Measurements from ENCODE around the gene CRYGS.

CRYGS gene

DNA sequence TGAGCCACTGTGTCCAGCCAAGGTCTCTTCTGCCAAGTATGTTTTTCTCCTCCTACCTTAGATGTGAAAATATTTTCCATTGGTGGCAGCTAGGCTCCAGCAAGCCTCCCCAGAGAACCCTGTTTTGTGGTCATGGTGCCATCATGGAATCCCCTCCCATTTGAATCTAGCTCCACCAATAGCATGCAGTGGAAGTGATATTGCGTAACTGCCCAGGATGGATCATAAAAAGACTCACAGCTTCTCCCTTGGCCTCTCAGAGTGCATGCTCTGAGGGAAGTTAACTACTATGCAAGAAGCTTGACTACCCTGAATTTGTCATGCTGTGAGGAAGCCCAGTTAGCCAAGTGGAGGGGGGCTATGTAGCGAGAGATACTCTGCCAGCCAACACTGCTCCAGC, 27.5 kb downstream of the CRYGS start:
- Histone ChIP-seq H3K27me3 (replicated peaks; ENCODE audit: control insufficient read depth, insufficient read depth, low read length) (peaks cover 83% of the 10 kb centered on the region), H3K9ac (ENCODE audit: low read length) (no peak overlapping the region), H3K9me3 (ENCODE audit: control insufficient read depth, low read length) (peaks cover 11% of the 10 kb centered on the region), H3K4me1 (ENCODE audit: control insufficient read depth, insufficient read depth, low read length) (no peaks in the 10 kb centered on the region), H3K36me3 (ENCODE audit: control insufficient read depth, insufficient read depth, low read length, severe bottlenecking) (no peaks in the 10 kb centered on the region), H3K4me3 (ENCODE audit: low read length) (no peak overlapping the region)
- no peak for DNase-seq (ENCODE audit: low read depth)

DNA sequence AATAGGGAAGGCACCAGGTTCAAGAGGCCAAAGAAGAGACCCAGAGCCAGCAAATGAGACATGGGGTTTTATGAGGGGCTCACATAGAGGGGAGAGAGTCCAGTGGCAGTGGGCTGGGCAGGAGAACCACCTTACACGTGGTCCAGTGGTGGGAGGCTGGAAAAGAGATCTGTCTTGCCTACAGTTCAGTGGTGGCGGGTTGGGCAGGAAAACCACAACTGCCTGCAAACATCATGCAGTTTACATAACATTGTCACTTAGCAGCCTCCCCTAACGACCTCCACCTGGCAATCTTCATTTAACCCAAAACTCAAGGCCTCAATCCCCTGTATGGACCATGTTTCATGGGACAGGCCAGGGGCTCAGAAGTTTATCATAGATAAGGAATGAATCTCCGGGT, 29.1 kb downstream of the CRYGS start:
- peaks cover 76% of the 10 kb centered on the region for H3K27me3 ChIP-seq (replicated peaks; ENCODE audit: control insufficient read depth, insufficient read depth, low read length)
- peaks cover 11% of the 10 kb centered on the region for H3K9me3 ChIP-seq (ENCODE audit: control insufficient read depth, low read length)
- no peak overlapping the region for H3K9ac ChIP-seq (ENCODE audit: low read length)
- no peaks in the 10 kb centered on the region for H3K4me1 ChIP-seq (ENCODE audit: control insufficient read depth, insufficient read depth, low read length)
- no peak overlapping the region for H3K4me3 ChIP-seq (ENCODE audit: low read length)
- no peaks in the 10 kb centered on the region for H3K36me3 ChIP-seq (ENCODE audit: control insufficient read depth, insufficient read depth, low read length, severe bottlenecking)
- no peak for DNase-seq (ENCODE audit: low read depth)

DNA sequence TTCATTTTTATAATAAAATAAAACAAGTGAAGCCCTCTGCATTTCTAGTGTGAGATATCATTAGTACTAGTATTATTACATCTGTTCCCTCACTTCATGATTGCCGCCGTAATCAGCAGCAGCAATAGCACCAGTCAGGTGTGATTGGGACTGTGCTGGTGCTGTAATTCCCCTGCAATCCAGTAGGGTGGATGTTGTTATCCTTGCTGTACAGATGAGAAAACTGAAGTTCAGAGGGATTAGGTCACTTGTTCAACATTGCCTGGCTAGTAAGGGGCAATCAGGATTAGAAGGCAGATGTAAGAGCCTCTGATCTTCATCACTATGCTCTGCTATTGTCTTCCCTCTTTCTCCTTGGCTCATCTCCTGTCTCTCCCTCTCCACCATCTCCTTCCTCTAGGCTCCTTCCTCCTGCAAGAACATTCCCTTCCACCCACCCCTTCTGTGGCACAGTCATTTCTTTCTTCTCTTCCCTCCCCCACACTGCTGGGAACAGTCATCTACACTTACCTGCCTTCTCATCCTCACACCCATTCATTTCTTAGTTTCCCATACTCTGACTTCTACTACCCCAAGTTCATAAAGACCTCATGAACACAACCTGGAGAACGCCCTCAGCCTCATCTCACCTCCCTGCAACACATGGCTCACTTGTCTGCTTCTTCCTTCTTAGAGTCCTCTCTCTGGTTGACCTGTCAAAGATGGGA, 29.7 kb downstream of the CRYGS start:
- H3K27me3 ChIP-seq (replicated peaks; ENCODE audit: control insufficient read depth, insufficient read depth, low read length): peaks cover 75% of the 10 kb centered on the region
- no peaks in the 10 kb centered on the region for H3K4me1 ChIP-seq (ENCODE audit: control insufficient read depth, insufficient read depth, low read length)
- H3K36me3 ChIP-seq (ENCODE audit: control insufficient read depth, insufficient read depth, low read length, severe bottlenecking): no peaks in the 10 kb centered on the region
- H3K4me3 ChIP-seq (ENCODE audit: low read length): no peak overlapping the region
- peaks cover 11% of the 10 kb centered on the region for H3K9me3 ChIP-seq (ENCODE audit: control insufficient read depth, low read length)
- DNase-seq (ENCODE audit: low read depth): no peak
- H3K9ac ChIP-seq (ENCODE audit: low read length): no peak overlapping the region

DNA sequence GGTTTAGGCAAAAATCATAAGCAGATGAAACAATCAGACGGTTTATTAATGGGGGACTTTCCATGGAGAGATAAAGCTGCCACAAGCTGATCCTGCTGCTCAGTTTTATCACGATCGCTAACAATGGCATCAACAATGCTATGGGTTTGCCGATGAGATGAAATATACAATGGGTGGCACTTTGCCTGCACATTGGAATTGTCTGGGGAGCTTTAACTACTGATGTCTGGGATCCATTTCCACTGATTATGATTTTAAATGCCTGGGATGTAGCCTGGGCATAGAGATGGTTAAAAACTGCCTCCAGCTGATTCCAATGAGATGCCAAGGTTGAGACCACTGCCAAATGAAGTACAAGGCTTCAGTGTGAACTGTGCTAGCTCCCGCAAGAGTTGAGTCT, 30.8 kb downstream of the CRYGS start:
- peaks cover 75% of the 10 kb centered on the region for H3K27me3 ChIP-seq (replicated peaks; ENCODE audit: control insufficient read depth, insufficient read depth, low read length)
- DNase-seq (ENCODE audit: low read depth): no peak

DNA sequence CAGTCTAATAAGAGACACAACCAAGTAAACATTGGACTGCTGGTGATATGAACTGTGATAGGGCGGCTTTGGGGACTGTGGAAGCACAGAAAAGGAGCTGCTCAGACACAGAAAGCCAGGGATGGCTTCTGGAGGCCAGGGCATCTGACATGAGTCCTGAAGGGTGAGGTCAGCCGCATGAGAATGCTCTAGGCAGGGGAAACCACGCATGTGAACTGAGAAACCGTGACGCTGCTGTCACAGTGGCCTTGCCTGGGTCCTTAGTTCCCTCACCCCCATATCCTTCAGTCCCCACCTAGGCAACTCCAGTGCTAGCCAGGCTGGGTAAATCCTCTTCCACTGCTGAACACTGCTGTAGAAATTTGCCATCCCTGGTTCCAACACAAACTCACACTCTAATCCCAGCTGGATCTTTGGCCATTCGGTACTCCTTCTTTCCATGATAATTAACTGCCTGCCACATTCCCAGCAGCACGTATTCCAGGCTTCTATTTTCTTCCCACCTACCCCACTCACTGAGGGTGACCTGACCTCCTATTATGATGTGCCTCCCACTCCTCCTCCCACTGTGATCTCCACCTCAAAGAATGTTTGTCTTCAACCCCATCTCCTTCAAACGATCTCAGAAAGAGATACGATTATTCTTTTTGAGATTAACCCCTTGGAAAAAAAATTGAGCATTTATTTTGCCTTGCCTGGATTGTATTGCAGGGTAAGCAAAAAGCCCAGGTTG, 31.4 kb downstream of the CRYGS start:
- peaks cover 11% of the 10 kb centered on the region for H3K9me3 ChIP-seq (ENCODE audit: control insufficient read depth, low read length)
- peaks cover 70% of the 10 kb centered on the region for H3K27me3 ChIP-seq (replicated peaks; ENCODE audit: control insufficient read depth, insufficient read depth, low read length)
- H3K4me3 ChIP-seq (ENCODE audit: low read length): no peak overlapping the region
- DNase-seq (ENCODE audit: low read depth): no peak
- no peaks in the 10 kb centered on the region for H3K4me1 ChIP-seq (ENCODE audit: control insufficient read depth, insufficient read depth, low read length)
- H3K9ac ChIP-seq (ENCODE audit: low read length): no peak overlapping the region
- H3K36me3 ChIP-seq (ENCODE audit: control insufficient read depth, insufficient read depth, low read length, severe bottlenecking): no peaks in the 10 kb centered on the region

More for the DNA sequence above, 30.8 kb downstream of the CRYGS start:
- Histone ChIP-seq H3K4me3 (ENCODE audit: low read length) (no peak overlapping the region), H3K9ac (ENCODE audit: low read length) (no peak overlapping the region), H3K4me1 (ENCODE audit: control insufficient read depth, insufficient read depth, low read length) (no peaks in the 10 kb centered on the region), H3K9me3 (ENCODE audit: control insufficient read depth, low read length) (peaks cover 11% of the 10 kb centered on the region), H3K36me3 (ENCODE audit: control insufficient read depth, insufficient read depth, low read length, severe bottlenecking) (no peaks in the 10 kb centered on the region)

DNA sequence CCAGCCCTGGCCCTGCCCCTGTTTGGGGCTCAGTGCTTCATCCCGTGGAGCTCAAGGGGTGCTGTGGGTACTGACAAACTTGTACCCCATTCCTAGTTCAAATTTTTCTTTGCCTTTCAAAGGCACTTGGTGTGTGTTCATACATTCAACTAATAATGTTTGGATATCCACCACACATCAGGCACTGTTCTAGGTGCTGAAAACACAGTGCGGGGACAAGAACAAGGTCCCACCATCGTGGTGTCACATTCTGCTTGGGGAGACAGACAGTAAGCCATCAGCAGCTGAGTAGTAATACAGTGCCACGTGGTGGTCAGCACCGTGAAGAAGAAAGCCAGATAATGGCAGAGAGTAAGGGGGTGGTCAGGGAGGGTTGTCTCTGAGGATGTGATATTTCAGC, 32.5 kb downstream of the CRYGS start:
- Histone ChIP-seq H3K4me3 (ENCODE audit: low read length) (no peak overlapping the region), H3K27me3 (replicated peaks; ENCODE audit: control insufficient read depth, insufficient read depth, low read length) (peaks cover 70% of the 10 kb centered on the region), H3K9ac (ENCODE audit: low read length) (no peak overlapping the region), H3K4me1 (ENCODE audit: control insufficient read depth, insufficient read depth, low read length) (no peaks in the 10 kb centered on the region), H3K9me3 (ENCODE audit: control insufficient read depth, low read length) (peaks cover 3% of the 10 kb centered on the region), H3K36me3 (ENCODE audit: control insufficient read depth, insufficient read depth, low read length, severe bottlenecking) (no peaks in the 10 kb centered on the region)
- no peak for DNase-seq (ENCODE audit: low read depth)

DNA sequence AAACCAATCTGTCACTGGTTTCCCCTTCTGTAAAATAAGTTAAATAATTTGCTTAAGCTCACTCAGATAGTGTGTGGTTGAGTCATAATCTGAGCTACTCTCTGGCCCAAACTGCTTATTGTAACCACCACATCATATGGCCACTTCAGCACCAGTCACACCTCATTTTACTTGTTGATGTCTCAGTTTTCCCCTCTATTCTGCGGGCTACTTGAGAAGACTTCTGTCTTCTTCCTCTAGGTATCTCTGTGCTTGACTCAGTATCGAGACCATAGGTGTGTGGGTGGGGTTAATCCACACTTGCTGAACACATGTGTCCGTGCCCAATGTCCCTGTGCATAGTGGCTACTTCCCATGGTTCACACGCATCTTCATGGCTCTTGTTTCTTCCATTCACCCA, 32.9 kb downstream of the CRYGS start:
- no peaks in the 10 kb centered on the region for H3K9me3 ChIP-seq (ENCODE audit: control insufficient read depth, low read length)
- H3K27me3 ChIP-seq (replicated peaks; ENCODE audit: control insufficient read depth, insufficient read depth, low read length): peaks cover 72% of the 10 kb centered on the region
- no peak overlapping the region for H3K4me3 ChIP-seq (ENCODE audit: low read length)
- H3K36me3 ChIP-seq (ENCODE audit: control insufficient read depth, insufficient read depth, low read length, severe bottlenecking): no peaks in the 10 kb centered on the region
- H3K4me1 ChIP-seq (ENCODE audit: control insufficient read depth, insufficient read depth, low read length): peaks cover 2% of the 10 kb centered on the region
- H3K9ac ChIP-seq (ENCODE audit: low read length): no peak overlapping the region
- no peak for DNase-seq (ENCODE audit: low read depth)

DNA sequence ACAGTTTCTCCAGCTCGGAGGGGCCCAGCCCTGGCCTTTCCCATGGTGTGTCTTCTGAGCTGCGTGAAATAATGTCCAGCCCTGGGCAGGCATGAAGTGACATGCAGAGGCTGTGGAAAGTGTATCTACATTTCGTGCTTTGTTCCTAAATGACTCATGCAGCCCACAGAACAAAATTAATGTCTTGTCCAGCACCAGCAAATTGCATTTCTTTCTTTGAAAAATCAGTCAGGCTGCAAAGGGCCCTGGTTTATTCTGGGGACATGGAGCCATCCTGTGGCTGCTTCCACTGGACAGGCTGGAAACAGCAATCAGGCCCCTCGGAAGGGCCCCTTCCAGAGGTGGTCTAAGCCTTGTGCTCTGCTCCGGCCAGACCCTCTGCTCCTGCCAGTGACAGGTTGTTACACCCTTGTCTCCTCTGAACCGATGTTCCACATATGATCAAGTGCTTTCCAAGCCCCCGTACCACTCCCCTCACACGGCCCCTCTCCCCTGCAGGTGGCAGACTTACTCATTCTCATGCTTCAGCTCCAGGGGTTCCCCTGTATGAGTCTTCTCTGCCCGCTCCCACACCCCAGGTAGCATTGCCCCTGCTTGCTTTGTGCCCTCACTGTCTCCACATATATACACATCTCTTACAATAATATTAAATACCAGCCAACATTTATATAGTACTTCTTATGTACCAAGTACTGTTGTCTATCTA, 33.7 kb downstream of the CRYGS start:
- H3K27me3 ChIP-seq (replicated peaks; ENCODE audit: control insufficient read depth, insufficient read depth, low read length): peaks cover 72% of the 10 kb centered on the region
- no peaks in the 10 kb centered on the region for H3K9me3 ChIP-seq (ENCODE audit: control insufficient read depth, low read length)
- no peak overlapping the region for H3K9ac ChIP-seq (ENCODE audit: low read length)
- H3K36me3 ChIP-seq (ENCODE audit: control insufficient read depth, insufficient read depth, low read length, severe bottlenecking): no peaks in the 10 kb centered on the region
- H3K4me3 ChIP-seq (ENCODE audit: low read length): no peak overlapping the region
- no peak for DNase-seq (ENCODE audit: low read depth)
- H3K4me1 ChIP-seq (ENCODE audit: control insufficient read depth, insufficient read depth, low read length): peaks cover 5% of the 10 kb centered on the region

DNA sequence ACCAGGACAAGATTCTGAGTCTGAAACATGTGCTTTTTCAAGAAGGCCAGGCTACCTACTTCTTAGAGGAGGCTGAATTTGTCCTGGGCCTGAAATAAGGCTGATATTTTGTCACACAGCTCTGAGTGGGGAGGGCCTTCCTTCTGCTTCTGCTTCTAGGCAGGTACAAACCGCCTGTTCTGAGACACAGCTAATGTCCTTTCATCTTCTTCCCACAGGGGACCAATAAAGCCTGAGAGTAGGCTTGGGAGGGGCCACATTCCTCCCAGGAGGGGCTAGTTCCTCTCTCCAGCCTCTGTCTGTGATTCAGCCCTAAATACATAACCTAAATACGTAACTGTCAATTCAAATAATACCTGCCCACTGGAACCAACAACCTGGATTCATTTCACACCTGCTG, 34.8 kb downstream of the CRYGS start:
- peaks cover 5% of the 10 kb centered on the region for H3K4me1 ChIP-seq (ENCODE audit: control insufficient read depth, insufficient read depth, low read length)
- DNase-seq (ENCODE audit: low read depth): no peak

DNA sequence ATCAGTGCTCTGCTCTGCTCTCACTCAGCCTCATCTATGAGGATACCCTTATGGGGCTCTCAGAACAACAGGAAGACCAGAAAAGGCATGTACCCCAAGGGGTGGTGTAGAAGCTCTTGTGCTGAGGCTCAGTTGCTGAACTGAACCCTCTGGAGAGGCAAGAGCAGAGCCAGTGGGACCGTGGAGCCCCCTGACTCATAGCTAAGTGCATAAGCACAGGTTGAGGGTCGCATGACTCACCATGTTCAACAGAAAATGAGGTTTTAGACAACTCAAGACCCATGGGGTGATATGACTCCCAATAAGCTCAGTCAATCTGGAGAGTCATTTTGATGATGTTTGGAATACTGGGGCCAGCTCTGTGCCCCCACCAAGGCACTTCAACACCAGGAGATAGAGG, 37.3 kb downstream of the CRYGS start:
- Histone ChIP-seq H3K9me3 (ENCODE audit: control insufficient read depth, low read length) (no peaks in the 10 kb centered on the region), H3K9ac (ENCODE audit: low read length) (no peak overlapping the region), H3K4me3 (ENCODE audit: low read length) (no peak overlapping the region), H3K27me3 (replicated peaks; ENCODE audit: control insufficient read depth, insufficient read depth, low read length) (peaks cover 66% of the 10 kb centered on the region), H3K36me3 (ENCODE audit: control insufficient read depth, insufficient read depth, low read length, severe bottlenecking) (no peaks in the 10 kb centered on the region), H3K4me1 (ENCODE audit: control insufficient read depth, insufficient read depth, low read length) (peaks cover 5% of the 10 kb centered on the region)
- no peak for DNase-seq (ENCODE audit: low read depth)

More for the DNA sequence above, 34.8 kb downstream of the CRYGS start:
- Histone ChIP-seq H3K36me3 (ENCODE audit: control insufficient read depth, insufficient read depth, low read length, severe bottlenecking) (no peaks in the 10 kb centered on the region), H3K9ac (ENCODE audit: low read length) (no peak overlapping the region), H3K4me3 (ENCODE audit: low read length) (no peak overlapping the region), H3K27me3 (replicated peaks; ENCODE audit: control insufficient read depth, insufficient read depth, low read length) (peaks cover 68% of the 10 kb centered on the region), H3K9me3 (ENCODE audit: control insufficient read depth, low read length) (no peaks in the 10 kb centered on the region)

DNA sequence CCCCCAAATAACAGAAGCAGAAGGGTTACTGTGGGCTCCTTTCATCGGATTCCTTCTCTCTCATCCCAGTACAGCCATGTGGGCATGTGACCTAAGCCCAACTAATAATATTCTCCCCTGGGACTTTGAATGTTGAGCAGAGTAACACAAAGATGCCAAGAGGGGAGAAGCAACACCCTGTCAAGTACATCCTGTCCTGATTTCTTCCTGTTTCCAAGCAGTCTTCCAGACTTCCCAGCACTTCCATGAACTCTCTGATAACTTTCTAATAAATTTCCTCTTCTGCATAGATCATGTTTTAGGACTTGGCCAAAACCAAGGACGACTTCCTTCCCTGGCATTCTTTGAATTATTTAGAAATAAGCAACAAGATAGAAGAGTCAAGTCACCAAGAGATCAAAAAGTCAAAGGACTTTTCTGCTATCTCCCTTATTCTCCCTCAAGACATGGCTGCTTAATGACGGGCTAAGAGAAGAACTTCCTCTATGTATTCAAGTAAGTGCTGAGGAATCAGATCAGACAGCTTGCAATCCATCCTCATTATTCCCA, 37.9 kb downstream of the CRYGS start:
- Histone ChIP-seq H3K9me3 (ENCODE audit: control insufficient read depth, low read length) (no peaks in the 10 kb centered on the region), H3K36me3 (ENCODE audit: control insufficient read depth, insufficient read depth, low read length, severe bottlenecking) (no peaks in the 10 kb centered on the region), H3K9ac (ENCODE audit: low read length) (no peak overlapping the region), H3K4me3 (ENCODE audit: low read length) (no peak overlapping the region), H3K27me3 (replicated peaks; ENCODE audit: control insufficient read depth, insufficient read depth, low read length) (peaks cover 64% of the 10 kb centered on the region), H3K4me1 (ENCODE audit: control insufficient read depth, insufficient read depth, low read length) (peaks cover 5% of the 10 kb centered on the region)
- no peak for DNase-seq (ENCODE audit: low read depth)
